A673 (cell line): ENCODE data around the gene ZNF319. TPM values are rescaled to one million over a fixed set of nuclear protein-coding genes. Genes with fewer than 3 reads are reported as not detected.

Experiments
- BruUV-seq: library from RNA; stranded (reverse); fragments of 400-500 nt; replicated peaks from 2 replicates; lab custom pipeline; 2021; lab: Mats Ljungman, UMichigan
- CTCF ChIA-PET: fragments of 300-600 bp; sonication (Branson Sonifier 250); formaldehyde crosslinking; loops from one replicate; lab custom pipeline; 2022; ENCODE audit warnings: antibody characterized with exemption; lab: Charles Lee
- POLR2A ChIA-PET: fragments of 300-600 bp; sonication (Branson Sonifier 250); formaldehyde crosslinking; loops from one replicate; lab custom pipeline; 2022; ENCODE audit warnings: antibody characterized with exemption; ENCODE audit not compliant: low non-redundant PET; lab: Charles Lee
- DNase-seq: peaks from one replicate; pipeline ENCODE4 v3.0.0-alpha.2; 2015; ENCODE audit warnings: low spot score
- H3K27ac ChIP-seq: fragments of 200-600 bp; sonication (generic); 2 replicates; pipeline ENCODE4 v1.5.1; 2016; ENCODE audit warnings: mixed run types, low read depth, mild to moderate bottlenecking, mixed read lengths, antibody characterized with exemption, low read length; ENCODE audit not compliant: poor library complexity, severe bottlenecking
- H3K27me3 ChIP-seq: fragments of 200-600 bp; sonication (generic); replicated peaks from 2 replicates; pipeline ENCODE4 v1.6.1; 2017; ENCODE audit warnings: mixed run types, low read depth, mild to moderate bottlenecking, mixed read lengths, antibody characterized with exemption, low read length; ENCODE audit not compliant: insufficient read depth, poor library complexity
- H3K36me3 ChIP-seq: fragments of 200-600 bp; sonication (generic); 2 replicates; pipeline ENCODE4 v1.6.1; 2016; ENCODE audit warnings: mixed run types, mild to moderate bottlenecking, mixed read lengths, antibody characterized with exemption, low read length; ENCODE audit not compliant: insufficient read depth, poor library complexity, severe bottlenecking
- H3K4me1 ChIP-seq: fragments of 200-600 bp; sonication (generic); 2 replicates; pipeline ENCODE4 v1.6.1; 2017; ENCODE audit warnings: mixed run types, mild to moderate bottlenecking, mixed read lengths, antibody characterized with exemption, low read length; ENCODE audit not compliant: insufficient read depth, poor library complexity, severe bottlenecking
- H3K4me3 ChIP-seq: fragments of 200-600 bp; sonication (generic); 2 replicates; pipeline ENCODE4 v1.5.1; 2016; ENCODE audit warnings: low read depth, mixed run types, mild to moderate bottlenecking, mixed read lengths, low read length; ENCODE audit not compliant: poor library complexity, severe bottlenecking
- H3K9me3 ChIP-seq: fragments of 200-600 bp; sonication (generic); 2 replicates; pipeline ENCODE4 v1.6.1; 2016; ENCODE audit warnings: mixed run types, low read depth, mild to moderate bottlenecking, mixed read lengths, antibody characterized with exemption, low read length; ENCODE audit not compliant: poor library complexity, severe bottlenecking
- CTCF ChIP-seq: fragments of 300-800, 200-600 bp; sonication (generic); conservative IDR thresholded peaks from 2 replicates; pipeline ENCODE4 v1.5.1; 2017; ENCODE audit warnings: low read depth, mild to moderate bottlenecking, antibody characterized with exemption, low read length, moderate library complexity, mixed read lengths
- EZH2 ChIP-seq: fragments of 200-600 bp; sonication (generic); IDR thresholded peaks from 2 replicates; pipeline ENCODE4 v1.6.1; 2017; ENCODE audit warnings: borderline replicate concordance, low read depth, mild to moderate bottlenecking, mixed read lengths, antibody characterized with exemption, low read length; ENCODE audit not compliant: poor library complexity, severe bottlenecking
- intact Hi-C: fragments of 100-400 bp; cut with micrococcal nuclease; formaldehyde crosslinking; loops from one replicate; pipeline ENCODE4 v1.10.0; 2022; ENCODE audit not compliant: unreplicated experiment
- total RNA-seq: library from RNA; stranded (reverse); gene quantifications from 2 replicates; pipeline ENCODE4 v1.2.3, GENCODE V29; 2021

ZNF319 gene
- total RNA-seq, 1 experiment from 2014 or later, result 12.9 TPM

GRCh38 chr16:58046054-58046881, 45.8 kb upstream of the ZNF319 start:
- H3K9me3 ChIP-seq, result no peaks in the 10 kb centered on the region
- no peak overlapping the region for H3K27ac ChIP-seq
- intact Hi-C loops, result no loop called here
- no TSS peak for BruUV-seq
- no peak for TF ChIP-seq CTCF
- TF ChIP-seq EZH2, result no peak
- H3K27me3 ChIP-seq, result no peaks in the 10 kb centered on the region
- H3K36me3 ChIP-seq, result no peaks in the 10 kb centered on the region
- H3K4me3 ChIP-seq, result no peak overlapping the region
- ChIA-PET CTCF (no interaction called here), POLR2A (no interaction called here)
- no peak for DNase-seq
- H3K4me1 ChIP-seq, result no peaks in the 10 kb centered on the region

- CTCF ChIA-PET, result no interaction called here
- TF ChIP-seq EZH2 (no peak), CTCF (no peak)
- no peaks in the 10 kb centered on the region for H3K36me3 ChIP-seq
- no TSS peak for BruUV-seq
- no peaks in the 10 kb centered on the region for H3K27me3 ChIP-seq
- no peaks in the 10 kb centered on the region for H3K9me3 ChIP-seq
- POLR2A ChIA-PET, result no interaction called here
- no peaks in the 10 kb centered on the region for H3K4me1 ChIP-seq
- no peak overlapping the region for H3K27ac ChIP-seq
- intact Hi-C loops, result no loop called here
- no peak overlapping the region for H3K4me3 ChIP-seq
- DNase-seq, result no peak
Measured at GRCh38 chr16:58045096-58045495, 44.6 kb upstream of the ZNF319 start.

DNA sequence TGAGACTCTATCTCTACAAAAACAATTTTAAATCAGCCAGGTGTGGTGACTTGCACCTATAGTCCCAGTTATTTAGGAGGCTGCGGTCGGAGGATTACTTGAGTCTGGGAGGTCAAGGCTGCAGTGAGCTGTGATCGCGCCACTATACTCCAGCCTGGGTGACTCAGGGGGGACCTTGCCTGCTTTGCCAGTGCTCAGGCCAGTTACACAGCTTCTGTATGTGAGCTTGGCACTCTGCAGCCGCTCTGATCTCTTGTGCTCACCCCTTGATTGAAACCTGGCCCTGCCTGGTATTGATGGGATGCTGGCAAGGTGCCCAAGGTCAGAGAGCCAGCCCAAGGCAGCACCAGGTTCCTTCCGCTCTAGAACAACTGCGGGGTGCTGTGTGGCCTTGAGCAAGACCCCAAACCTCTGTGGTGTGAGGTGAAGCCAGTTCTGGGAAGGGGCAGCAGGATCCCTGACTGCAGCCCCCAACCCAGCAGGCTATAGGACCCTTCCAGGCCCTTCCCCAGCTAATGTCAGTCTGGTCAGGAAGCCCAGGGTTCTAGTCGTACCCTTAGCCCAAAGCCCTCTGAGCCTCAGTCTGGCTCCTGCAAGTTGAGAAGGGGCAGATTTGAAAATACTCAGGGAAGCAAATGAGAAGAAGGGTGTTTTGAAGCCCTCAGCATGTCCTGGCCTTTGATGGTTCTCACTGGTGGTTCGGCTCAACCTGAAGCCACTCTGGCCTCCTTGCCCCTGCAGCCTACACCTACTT, 44.0 kb upstream of the ZNF319 start:
- CTCF ChIA-PET, result no interaction called here
- Histone ChIP-seq H3K36me3 (no peaks in the 10 kb centered on the region), H3K27ac (no peak overlapping the region), H3K27me3 (no peaks in the 10 kb centered on the region), H3K9me3 (no peaks in the 10 kb centered on the region), H3K4me1 (no peaks in the 10 kb centered on the region), H3K4me3 (no peak overlapping the region)
- POLR2A ChIA-PET, result no interaction called here
- intact Hi-C loops, result no loop called here
- BruUV-seq, result no TSS peak
- no peak for DNase-seq
- TF ChIP-seq EZH2 (no peak), CTCF (no peak)
